H1 (cell line): Measurements from ENCODE around the gene FUT4. TPM values are rescaled to one million over a fixed set of nuclear protein-coding genes. Genes with fewer than 3 reads are reported as not detected.

Experiments used
- polyA plus RNA-seq, 7 experiments: library from polyadenylated mRNA; depleted of rRNA in 3 of 7; stranded (reverse) in 5 of 7; unstranded in 2 of 7; fragments of >200 nt in 5 of 7; fragments of 200-250 nt in 2 of 7; gene quantifications; 1 replicate in 5 of 7; 2 replicates in 1 of 7; 4 replicates in 1 of 7; pipeline versions ENCODE4 v1.2.1 to v1.2.3, GENCODE V29; 2011 to 2013; ENCODE audit warnings: missing spikeins in 2 of 7, mixed read lengths in 2 of 7
- total RNA-seq: library from RNA; stranded (reverse); fragmentation: NEBNext Ultra II Directional; extraction: Animal tissue kit (Norgen Biotek cat#: 25700); gene quantifications from 2 replicates; pipeline ENCODE4 v1.2.1, GENCODE V29; 2021

Gene FUT4
- total and polyA plus RNA-seq, 2 of the 8 experiments (the other 6 are each of a cell fraction or from before 2014, with no cell fraction given): 2.6 to 8.0 TPM

Other genes starting within 250 kb of the FUT4 start
- not detected in 2 replicates for gene IZUMO1R, start 239.3 kb upstream of the FUT4 start, total RNA-seq
- gene IZUMO1R, start 239.3 kb upstream of the FUT4 start, polyA plus RNA-seq (2011; rRNA removed): not detected in 2 replicates
- gene GPR83, start 142.5 kb upstream of the FUT4 start, total RNA-seq: 1.3 and 1.5 TPM in 2 replicates
- gene GPR83, start 142.5 kb upstream of the FUT4 start, polyA plus RNA-seq (2011; rRNA removed): 0.30 and 0.49 TPM in 2 replicates
- 40.1 and 43.4 TPM in 2 replicates for gene MRE11, start 50.1 kb upstream of the FUT4 start, total RNA-seq
- gene MRE11, start 50.1 kb upstream of the FUT4 start, polyA plus RNA-seq (2011; rRNA removed): 5.2 and 7.2 TPM in 2 replicates
- 10.2 and 12.2 TPM in 2 replicates for gene ANKRD49, start 49.9 kb upstream of the FUT4 start, total RNA-seq
- gene ANKRD49, start 49.9 kb upstream of the FUT4 start, polyA plus RNA-seq (2011; rRNA removed): 4.6 and 7.4 TPM in 2 replicates
- not detected in 2 replicates for gene C11orf97, start 31.5 kb upstream of the FUT4 start, total RNA-seq
- not detected in 2 replicates for gene C11orf97, start 31.5 kb upstream of the FUT4 start, polyA plus RNA-seq (2011; rRNA removed)
- 0.52 and 0.80 TPM in 2 replicates for gene PIWIL4, start 23.4 kb downstream of the FUT4 start, total RNA-seq
- 0.51 and 0.57 TPM in 2 replicates for gene PIWIL4, start 23.4 kb downstream of the FUT4 start, polyA plus RNA-seq (2011; rRNA removed)
- gene AMOTL1, start 224.4 kb downstream of the FUT4 start, total RNA-seq: 27.6 and 31.6 TPM in 2 replicates
- gene AMOTL1, start 224.4 kb downstream of the FUT4 start, polyA plus RNA-seq (2011; rRNA removed): 8.2 and 9.0 TPM in 2 replicates